Peyer's patch (tissue), 4 donors: Measurements from ENCODE around the gene PRSS57.

Experiments used
- POLR2A ChIP-seq, 2 donors: fragments of 450-650 bp; IDR thresholded peaks; one replicate each; pipeline ENCODE4 v1.5.1; 2017; ENCODE audit warnings: antibody characterized with exemption in 2 of 2, mild to moderate bottlenecking in 2 of 2, moderate library complexity in 2 of 2
- TF ChIP-seq, protein P1 (sequence below), 6 experiments: fragments of 450-650 bp in 4 of 6; fragments of 200-600 bp in 2 of 6; sonication (generic) in 1 of 6; IDR thresholded peaks; one replicate each; pipeline ENCODE4 v1.5.1; 2017 to 2019; ENCODE audit warnings: antibody characterized with exemption in 6 of 6, mild to moderate bottlenecking in 3 of 6, moderate library complexity in 1 of 6

DNA sequence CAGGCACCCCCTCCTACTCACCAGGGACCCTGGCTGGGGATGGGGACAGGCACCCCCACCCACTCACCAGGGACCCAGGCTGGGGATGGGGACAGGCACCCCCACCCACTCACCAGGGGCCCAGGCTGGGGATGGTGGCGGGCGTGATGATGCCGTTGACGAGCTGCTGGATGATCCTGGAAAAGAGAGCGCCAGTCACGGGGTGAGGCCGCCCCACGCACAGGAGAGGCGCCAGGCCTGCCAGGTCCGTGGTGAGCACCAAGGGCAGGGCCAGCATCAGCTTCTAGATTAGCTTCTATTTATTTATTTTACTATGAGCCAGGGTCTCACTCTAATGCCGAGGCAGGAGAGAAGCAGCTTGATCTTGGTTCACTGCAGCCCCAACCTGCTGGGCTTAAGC lies 45.1 kb downstream of the PRSS57 start:
- TF ChIP-seq POLR2A (IDR thresholded peaks at IDR 0.05): no peak
- TF ChIP-seq, protein P1, sequence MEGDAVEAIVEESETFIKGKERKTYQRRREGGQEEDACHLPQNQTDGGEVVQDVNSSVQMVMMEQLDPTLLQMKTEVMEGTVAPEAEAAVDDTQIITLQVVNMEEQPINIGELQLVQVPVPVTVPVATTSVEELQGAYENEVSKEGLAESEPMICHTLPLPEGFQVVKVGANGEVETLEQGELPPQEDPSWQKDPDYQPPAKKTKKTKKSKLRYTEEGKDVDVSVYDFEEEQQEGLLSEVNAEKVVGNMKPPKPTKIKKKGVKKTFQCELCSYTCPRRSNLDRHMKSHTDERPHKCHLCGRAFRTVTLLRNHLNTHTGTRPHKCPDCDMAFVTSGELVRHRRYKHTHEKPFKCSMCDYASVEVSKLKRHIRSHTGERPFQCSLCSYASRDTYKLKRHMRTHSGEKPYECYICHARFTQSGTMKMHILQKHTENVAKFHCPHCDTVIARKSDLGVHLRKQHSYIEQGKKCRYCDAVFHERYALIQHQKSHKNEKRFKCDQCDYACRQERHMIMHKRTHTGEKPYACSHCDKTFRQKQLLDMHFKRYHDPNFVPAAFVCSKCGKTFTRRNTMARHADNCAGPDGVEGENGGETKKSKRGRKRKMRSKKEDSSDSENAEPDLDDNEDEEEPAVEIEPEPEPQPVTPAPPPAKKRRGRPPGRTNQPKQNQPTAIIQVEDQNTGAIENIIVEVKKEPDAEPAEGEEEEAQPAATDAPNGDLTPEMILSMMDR (IDR thresholded peaks at IDR 0.05): no peak
